Peyer's patch (tissue), 4 donors: ENCODE data around the gene PTPRK.

Source experiments
- CTCF ChIP-seq, 6 experiments: fragments of 450-650 bp in 4 of 6; fragments of 200-600 bp in 2 of 6; sonication (generic) in 1 of 6; IDR thresholded peaks; one replicate each; pipeline ENCODE4 v1.5.1; 2017 to 2019; ENCODE audit warnings: antibody characterized with exemption in 6 of 6, mild to moderate bottlenecking in 3 of 6, moderate library complexity in 1 of 6
- POLR2A ChIP-seq, 2 donors: fragments of 450-650 bp; IDR thresholded peaks; one replicate each; pipeline ENCODE4 v1.5.1; 2017; ENCODE audit warnings: antibody characterized with exemption in 2 of 2, mild to moderate bottlenecking in 2 of 2, moderate library complexity in 2 of 2

- TF ChIP-seq CTCF (IDR thresholded peaks at IDR 0.05): no peak
- no peak for TF ChIP-seq POLR2A (IDR thresholded peaks at IDR 0.05)
Measured at GRCh38 chr6:128491610-128492206, 28.7 kb downstream of the PTPRK start.
